NOMO-1 treated with dmso at 0.1 percent for 144 hours (cell line): ENCODE data around the gene KRT79.
"Not testable (repeated sequence)": the region's sequence is repeated elsewhere in the genome, so short reads cannot be mapped to it uniquely, and the experiment has no call there.

Experiments
- DNase-seq: peaks from one replicate; lab custom pipeline; 2025; ENCODE audit not compliant: unreplicated experiment; lab: John Stamatoyannopoulos, UW

Gene KRT79

DNA sequence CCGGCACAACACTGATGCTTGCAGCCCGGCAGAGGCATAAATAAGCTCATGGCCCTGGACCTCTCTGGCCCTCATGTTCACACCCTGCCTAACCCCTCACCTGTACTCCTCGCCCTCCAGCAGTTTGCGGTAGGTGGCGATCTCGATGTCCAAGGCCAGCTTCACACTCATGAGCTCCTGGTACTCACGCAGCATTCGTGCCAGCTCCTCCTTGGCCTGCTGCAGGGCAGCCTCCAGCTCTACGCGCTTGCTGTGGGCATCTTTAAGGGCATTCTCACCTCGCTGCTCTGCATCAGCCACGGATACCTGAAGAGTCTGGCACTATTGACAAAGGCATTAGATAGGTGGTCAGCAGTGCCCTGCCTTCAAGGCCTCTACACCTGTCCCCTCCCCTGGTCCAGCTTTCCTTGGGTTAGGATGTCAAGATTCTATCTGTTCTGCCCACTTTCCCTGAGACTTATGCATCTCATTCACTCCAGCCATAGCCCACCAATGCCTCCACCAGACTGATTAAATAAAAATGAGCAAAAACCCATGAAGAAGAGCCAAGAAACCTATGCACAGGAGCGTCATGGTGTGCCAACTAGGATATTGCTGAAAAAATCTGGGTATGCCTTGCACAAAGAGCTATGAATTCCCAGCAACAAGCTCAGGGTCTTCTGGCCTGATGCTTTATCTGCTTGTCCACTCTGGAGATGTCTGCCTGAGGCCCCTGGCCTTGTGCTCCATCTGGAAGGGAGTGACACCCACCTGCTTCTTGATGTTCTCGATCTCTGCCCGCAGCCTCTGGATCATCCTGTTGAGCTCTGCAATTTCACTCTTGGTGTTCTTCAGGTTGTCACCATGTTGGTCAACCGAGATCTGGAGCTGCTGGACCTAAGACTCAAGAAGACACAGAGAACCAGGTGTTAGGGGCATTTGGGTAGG, 26.3 kb downstream of the KRT79 start:
- DNase-seq = no peak

DNA sequence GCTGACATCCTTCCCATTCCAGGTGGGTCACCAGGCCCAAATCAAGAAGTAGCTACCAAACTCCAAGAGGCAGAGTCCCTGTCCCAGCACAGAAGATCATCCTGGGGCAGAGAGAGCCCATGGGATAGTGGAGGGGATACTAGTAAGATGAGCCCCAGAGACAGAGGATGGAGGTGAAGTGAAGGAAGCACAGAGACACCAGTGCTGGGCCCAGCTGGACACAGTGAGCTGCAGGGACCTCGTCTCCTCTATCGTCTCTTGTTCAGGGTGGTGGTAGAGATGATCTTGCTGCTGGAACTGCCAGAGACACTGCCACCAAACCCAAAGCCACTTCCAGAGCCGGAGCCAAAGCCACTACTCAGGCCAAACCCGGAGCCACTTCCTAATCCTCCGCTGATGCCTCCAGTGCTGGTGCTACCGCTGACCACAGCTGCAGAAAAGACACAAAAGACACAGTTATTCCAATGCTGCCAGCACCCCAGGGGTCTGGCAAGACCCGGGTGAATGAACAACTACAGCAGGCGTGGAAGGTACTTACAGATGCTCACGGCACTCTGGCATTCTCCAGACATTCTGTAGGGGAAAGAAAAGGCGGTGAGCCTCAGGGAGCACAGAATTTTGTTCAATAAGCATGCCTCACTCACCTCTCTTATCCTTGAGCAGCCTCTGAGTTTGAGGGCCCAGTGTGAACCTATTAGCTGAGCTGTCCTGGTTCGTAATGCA, 27.1 kb downstream of the KRT79 start:
- no peak for DNase-seq

DNA sequence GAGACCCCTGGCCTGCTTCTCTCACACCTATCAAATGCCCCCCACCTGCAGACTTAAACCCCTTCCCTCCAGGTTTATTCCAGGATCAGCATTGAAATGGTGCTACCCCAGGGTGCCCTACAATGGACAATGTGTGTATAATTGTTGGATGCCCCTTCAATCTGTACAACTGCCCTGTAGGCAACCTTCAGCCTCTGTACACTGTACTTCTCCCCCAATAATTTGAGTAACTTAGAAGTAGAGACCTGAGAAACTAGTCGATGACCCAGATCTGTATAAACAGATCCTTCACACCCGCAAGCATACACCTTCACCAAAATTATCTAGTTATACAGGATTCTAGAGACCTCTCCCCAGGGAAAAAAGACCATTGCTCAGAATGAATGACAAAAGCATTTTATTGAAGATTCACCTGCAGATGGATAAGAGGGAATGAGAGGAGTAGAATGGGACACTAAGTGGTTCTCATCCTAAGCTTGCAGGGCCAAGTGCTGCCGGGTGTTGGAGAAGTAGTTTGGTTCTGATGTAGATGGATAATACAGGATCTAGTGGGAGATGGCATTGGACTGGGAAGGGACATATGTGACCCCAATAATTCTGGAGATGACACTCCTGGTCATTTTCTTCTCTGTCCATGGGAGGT, 27.8 kb downstream of the KRT79 start:
- DNase-seq = no peak

DNA sequence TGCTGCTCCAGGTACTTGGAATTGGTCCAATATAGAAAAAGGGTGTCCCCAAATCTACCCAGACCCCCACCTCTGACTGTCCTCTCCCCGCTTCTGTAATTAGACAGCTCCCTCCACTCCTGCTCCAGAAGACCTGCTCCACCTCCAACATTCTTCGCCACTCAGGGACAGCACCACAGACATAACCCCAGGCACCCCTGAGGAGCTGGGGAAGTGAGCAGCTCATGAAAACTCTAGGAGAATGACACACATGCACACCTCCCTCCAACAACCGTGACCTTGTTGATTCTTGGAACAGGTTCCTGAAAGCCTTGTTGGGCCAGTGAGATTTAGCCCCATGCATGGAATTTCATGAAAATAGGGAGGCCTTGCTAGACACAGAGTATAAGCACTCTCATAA, 28.4 kb downstream of the KRT79 start:
- no peak for DNase-seq

DNA sequence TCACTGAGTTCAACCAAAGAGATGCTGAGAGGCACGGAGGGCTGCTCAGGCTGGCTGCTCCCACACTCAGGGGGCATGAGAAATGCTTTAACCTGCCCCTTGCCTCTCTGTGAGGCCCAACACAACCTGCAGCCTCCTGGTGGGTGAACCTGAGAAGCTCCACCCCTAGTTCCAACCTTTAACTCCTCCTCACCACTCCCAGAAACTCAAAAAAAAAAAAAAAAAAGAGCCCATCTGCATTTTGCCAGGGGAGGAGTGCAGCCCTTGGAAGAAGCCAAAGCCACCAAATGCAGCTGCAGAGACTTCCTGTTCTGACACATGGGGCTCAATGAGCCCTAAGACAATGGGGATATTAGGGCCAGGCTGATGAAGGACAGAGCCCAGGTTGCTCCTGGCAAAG, 29.1 kb downstream of the KRT79 start:
- DNase-seq = no peak

DNA sequence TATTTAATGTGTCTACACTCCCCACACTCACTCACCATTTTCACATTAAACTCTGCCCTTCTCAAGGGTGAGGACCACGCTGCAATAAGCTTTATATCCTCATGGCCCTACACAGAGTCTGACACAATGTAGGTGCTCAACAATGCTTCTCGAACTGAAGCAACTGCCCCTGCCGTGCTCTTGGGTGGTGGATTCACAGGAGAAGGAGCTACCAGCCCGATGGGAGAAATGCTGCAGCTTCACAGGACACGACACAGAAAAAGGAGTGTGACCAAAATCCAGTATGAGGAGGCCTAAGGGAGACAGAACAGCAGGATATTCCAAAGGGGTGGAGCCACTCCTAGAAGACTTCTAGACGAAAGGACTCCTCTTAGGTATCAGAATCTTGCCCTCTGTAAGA, 31.7 kb downstream of the KRT79 start:
- DNase-seq = no peak

DNA sequence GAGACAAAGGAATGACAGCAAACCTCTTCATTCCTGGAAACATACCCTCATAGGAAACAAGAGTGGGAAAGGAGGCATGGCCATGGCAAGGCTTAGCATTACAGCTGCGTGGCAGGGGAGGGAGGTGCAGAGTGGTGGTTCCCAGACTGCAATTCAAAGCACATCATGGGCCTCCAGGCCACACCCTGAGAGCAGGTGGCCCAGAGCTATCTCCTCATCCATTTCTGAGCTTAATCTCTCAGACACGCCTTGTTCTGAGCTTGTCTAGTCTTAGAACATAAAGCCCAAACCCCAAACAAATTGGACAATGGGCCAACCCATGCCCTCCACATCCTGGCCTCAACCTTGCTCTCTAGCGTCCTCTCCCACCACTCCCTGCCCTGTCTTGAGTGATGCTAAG, 32.3 kb downstream of the KRT79 start:
- no peak for DNase-seq

DNA sequence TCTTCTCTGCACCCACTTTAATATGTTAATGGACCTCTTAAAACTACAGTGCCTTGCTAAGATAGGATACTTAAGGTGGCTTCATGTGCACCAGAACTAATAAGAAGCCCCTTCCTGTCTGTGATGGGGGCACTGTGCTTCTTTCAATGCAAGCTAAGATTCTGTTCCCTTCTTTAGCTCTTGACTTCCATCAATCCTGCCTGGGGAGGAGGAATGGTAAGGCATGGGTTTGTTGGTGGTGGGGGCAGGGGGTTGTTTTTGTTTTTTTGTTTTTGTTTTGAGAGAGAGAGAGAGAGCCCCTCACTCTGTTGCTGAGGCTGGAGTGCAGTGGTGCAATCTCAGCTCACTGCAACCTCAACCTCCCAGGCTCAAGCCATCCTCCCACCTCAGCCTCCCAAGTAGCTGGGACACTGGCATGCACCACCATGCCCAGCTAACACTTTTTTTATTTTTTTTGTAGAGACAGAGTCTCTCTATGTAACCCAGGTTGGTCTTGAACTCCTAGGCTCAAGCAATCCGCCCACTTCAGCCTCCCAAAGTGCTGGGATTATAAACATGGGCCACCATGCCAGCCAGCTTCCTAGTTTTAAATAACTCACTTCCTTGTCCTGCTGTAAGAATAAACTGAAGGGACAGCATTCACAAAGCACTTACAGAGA, 33.7 kb downstream of the KRT79 start:
- no peak for DNase-seq

DNA sequence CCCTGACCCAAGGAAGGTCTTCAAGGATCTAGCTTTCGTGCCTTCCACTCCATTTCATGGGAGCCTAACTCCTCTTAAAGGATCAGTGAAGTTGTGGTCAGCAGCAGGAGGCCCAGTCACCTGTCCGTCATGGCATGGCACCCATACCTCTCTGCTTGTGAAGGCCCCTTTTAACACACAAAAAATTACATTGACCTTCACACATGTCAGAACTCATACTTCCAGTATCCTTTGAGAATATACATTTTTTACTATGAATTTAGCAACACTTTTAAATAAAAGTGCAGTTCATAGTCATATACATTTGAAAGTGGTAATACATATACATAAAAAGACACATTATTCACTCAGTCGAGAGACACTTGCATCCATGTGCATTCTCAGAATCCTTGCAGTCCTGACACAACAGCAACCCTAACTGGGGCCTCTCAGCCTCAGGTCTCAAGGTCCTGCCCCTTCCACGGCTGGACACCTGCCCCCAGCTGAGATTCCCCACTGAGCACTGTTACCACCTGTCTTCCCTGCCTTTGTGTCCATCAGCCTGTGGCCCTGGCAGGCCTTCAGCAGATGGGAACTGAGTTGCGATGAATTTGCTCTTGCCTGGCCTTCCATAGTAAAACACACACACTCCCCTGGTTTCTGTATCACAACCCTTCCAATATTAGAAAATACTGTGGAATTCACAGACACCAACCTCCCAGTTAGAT, 34.5 kb downstream of the KRT79 start:
- no peak for DNase-seq

DNA sequence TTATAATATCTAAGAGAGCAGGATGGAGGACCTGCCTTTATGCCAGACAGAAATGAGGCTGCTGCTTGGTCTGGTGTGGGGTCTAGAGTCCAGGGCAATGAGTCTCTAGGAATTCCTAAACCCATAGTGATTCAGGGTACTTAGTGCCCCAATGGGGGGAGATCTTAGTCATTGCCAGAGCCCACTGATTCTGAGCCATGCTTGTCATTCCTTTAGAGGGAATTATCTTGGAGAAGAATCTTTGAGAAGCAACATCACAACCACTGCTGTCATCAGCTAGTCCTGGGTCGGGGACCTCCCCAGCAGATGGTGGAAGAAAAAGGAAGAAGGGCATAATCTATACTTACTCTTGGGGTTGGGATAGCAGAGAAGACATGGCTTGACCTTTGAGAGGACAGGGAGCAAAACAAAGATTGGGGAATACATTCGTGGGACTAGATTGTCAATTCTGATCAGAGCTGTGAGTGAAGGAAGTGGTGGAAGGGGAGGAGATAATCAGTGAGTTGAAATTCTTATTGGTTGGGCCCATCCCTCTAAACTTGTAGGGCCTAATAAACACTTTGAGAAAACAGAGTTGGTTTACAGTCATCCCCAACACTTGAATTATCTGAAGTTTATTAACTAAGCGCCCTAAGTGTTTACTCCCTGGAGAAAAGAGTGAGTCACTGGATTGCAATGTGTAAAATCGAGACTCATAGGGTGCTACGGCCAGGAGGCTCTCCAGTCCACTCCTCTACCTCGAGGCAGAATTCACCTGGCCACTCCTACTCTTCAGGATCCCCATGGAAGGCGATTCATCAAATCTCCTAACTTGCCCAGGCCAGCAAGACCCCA, 35.2 kb downstream of the KRT79 start:
- DNase-seq = no peak

DNA sequence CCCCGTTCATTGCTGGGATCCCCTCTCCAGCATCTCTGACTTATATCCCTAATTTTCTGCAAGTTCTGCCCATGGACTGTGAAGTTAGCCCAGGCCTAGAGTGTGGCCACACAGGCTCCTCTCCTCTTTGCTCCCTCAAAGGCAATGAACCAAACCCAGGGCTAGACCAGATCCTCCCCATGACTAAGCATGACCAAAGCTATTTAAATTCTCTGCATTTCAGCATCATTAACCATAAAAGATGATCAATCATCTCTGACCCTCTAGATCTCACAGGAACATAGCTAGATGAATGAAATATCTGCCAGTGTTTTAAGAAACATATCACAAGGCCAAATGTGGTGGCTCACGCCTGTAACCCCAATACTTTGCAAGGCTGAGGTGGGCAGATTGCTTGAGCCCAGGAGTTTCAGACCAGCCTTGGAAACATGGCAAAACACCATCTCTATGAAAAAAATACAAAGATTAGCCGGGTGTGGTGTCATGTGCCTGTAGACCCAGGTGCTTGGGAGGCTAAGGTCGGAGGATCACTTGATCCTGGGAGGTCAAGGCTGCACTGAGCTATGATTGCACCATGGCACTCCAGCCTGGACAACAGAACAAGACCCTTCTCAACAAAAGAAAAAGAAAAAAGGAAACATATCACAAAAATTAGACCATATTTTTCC, 36.0 kb downstream of the KRT79 start:
- no peak for DNase-seq

DNA sequence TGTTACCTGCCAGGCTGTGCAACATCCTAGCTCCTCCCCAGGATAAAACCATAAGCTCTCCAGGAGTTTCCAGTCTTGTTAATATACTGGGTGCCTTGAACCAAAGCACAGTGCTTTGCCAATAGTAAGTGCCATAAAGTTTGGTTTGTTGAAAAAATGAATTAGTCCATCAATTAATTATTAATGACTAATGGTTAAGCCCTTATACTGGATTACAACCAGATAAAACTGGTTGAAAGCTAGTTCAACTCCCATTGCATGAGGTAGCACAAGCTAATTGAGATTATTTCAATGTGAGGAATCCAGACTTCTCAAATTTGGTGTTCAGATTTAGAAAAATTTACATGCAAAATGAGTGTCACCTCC, 36.6 kb downstream of the KRT79 start:
- DNase-seq = no peak

DNA sequence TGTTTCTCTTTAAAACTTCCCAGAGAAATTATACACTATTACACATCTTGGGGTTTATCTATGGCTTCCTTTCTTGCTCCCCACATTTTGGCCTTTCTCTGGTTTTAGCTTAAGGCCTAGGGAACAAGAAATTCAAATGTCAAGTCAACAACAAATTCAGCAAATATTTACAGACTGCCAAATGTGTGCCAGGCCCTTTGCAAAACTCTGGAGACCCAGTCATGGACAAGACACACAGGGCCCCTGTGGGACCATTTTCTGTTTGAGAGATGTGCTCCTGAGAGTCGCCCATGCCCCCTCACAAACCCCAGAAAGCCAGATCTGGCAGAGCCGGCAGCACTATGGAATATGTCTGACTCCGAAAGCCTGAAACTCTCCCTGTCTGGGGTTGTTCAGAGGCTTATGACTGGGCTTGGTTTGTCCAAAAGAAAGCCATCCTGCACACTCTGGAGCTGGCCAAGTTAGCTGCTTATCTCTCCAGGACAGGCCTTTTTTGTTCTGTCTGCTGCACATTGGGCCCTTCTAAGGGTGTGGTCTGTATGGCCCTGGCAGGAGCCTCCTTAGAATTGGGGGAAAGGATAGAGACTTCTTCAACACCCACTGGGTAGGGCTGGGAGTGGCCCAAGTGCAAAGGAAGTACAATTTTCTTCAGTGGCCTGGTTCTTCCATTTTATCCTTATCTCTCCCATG, 37.1 kb downstream of the KRT79 start:
- no peak for DNase-seq

DNA sequence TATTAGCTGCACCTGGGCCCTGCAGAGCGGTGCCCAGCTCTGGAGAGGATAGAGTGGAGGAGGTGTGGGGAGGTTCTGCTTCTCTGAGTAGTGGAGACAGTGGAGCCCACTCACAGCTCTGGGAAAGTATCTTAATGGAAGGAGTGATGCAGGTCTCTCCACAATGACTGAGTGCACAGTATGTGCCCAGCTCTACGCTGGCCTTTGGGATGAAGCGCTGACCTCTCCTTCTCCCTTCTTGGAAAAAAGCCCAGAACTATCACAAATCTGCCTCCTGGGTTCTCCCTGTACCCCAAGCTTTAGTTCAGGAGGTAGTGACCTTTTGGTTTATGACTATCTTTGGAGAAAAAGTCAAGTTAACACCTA, 37.7 kb downstream of the KRT79 start:
- DNase-seq = no peak

DNA sequence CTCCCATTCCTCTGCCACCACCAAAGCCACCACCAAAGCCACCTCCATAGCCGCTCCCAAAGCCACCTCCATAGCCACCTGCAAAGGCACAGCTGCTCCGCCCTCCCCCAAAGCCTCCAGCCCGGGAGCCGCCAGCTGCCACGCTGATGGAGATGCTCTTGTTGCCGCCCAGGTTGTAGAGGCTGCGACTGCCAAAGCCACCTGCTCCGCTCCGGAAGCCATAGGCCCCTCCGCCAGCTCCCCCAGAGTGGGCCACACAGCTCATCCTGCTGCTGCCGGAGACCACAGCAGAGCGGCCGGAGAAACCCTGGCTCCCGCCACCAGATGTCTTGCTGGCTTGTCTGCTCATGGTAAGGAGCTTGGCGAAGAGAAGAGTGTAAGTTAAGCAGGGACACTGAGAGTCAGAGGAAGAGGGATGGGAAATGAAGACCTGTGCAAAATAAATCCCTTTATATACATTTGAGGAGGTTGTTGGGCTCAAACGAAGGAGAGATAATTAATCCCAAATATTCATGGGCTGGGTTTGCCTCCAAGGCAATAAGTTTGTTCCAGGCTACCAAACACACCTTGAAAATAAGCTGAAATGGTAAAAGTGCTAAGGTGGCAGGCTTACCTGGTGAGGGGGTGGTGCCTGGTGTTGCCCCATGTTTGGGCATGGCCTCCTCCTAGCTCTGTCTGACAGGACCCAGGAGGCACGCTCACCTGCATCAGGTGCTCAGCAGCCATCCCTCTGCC, 38.2 kb downstream of the KRT79 start, which contains the start of gene KRT3:
TSS of gene KRT3 (minus strand) at position 424 of the 735 bp plus-strand sequence. CDS start at position 349, 75 bp downstream.
- no peak for DNase-seq

DNA sequence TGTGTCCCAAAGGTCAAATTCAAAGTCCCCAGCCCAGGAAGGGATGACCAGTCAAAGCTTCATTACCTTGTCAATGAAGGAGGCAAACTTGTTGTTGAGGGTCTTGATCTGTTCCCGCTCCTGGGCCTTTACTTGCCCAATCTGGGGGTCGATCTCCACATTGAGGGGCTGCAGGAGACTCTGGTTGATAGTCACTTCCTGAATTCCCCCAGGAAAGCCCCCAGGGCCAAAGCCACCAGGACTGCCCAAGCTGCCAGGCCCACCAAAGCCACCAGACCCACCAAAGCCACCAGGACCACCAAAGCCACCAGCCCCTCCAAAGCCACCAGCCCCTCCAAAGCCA, 38.8 kb downstream of the KRT79 start:
- DNase-seq = not testable (repeated sequence)

DNA sequence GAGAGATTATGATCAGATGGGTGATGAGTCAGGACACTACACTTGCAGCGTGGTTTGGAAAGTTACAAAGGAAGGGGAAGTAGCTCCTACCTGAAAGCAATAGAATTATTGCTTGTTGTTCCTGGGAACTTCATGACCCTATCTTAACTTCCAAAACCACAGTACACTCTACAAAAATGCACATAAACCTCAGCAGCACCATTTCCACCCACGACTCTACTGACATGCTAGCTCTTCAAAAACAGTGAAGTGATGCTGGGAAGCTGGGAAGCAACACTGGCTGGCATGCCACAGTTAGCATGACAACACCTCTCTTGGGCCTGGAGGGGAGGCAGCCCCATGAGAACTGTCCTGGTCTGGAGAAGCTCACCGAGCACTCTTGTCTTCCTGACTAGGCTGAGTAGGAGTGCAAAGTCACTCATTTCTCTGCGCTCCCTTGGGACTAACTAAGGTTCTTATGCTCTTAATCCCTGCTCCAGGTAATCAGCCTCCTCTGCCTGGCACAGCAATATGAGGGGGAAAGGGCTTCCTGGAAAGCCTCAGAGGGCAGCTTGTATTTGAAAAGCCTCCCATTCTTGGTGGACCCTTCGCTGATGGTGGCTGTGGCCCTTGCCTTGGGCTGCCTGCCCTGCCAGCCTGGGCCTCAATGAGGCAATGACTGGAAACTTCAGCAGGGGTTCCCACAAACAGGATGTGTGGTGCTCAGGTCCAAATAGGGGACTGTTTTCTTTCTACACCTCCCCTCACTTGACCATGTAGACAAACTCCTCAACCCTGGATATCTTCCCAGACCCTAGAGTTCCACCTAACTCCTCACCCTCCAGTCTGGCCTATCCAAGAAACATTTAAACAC, 39.4 kb downstream of the KRT79 start:
- DNase-seq = no peak
